ENCODE results near the gene GAREM2. TPM values are rescaled to one million over a fixed set of nuclear protein-coding genes. Genes with fewer than 3 reads are reported as not detected.

Gene GAREM2
- total RNA-seq, 2 experiments from 2014 or later, result 2.9 to 3.5 TPM

- ChIA-PET POLR2A (no interaction called here), CTCF (interaction anchor here (1.1 to 1.3 kb wide), 3 partner anchors 12 to 116 kb away, joined by 3 to 5 read pairs (median 5); partner anchors contain the start of gene ADGRF3)
- peaks cover 63% of the 10 kb centered on the region for H3K36me3 Mint-ChIP-seq (ENCODE audit: low read depth)
- H3K27me3 Mint-ChIP-seq, result no peaks in the 10 kb centered on the region
- no peak overlapping the region for H3K4me3 Mint-ChIP-seq
- no peak for DNase-seq
- no peaks in the 10 kb centered on the region for H3K4me1 Mint-ChIP-seq
- no peak overlapping the region for H3K27ac Mint-ChIP-seq
- peaks cover 4% of the 10 kb centered on the region for H3K9me3 Mint-ChIP-seq
These were observed 57.9 kb downstream of the GAREM2 start for GRCh38 chr2:26230806-26231205.

GRCh38 chr2:26235089-26235488, 62.2 kb downstream of the GAREM2 start:
- Mint-ChIP-seq H3K36me3 (ENCODE audit: low read depth) (peaks cover 32% of the 10 kb centered on the region), H3K4me3 (no peak overlapping the region), H3K27ac (no peak overlapping the region), H3K27me3 (no peaks in the 10 kb centered on the region), H3K9me3 (no peaks in the 10 kb centered on the region), H3K4me1 (peaks cover 3% of the 10 kb centered on the region)
- no peak for DNase-seq
- CTCF ChIA-PET, result interaction anchor here (0.5 to 1.5 kb wide), 4 partner anchors 9 to 34 kb away, joined by 3 to 4 read pairs (median 4); partner anchors contain the start of genes HADHA and HADHB
- POLR2A ChIA-PET, result no interaction called here

- Mint-ChIP-seq H3K27me3 (no peaks in the 10 kb centered on the region), H3K4me1 (peaks cover 26% of the 10 kb centered on the region), H3K36me3 (ENCODE audit: low read depth) (peaks cover 21% of the 10 kb centered on the region), H3K9me3 (no peaks in the 10 kb centered on the region), H3K27ac (no peak overlapping the region), H3K4me3 (no peak overlapping the region)
- ChIA-PET CTCF (interaction anchor here (1.1 to 2.5 kb wide), 3 partner anchors 11 to 88 kb away, joined by 3 to 6 read pairs (median 4); no protein-coding TSS in a partner anchor), POLR2A (no interaction called here)
- no peak for DNase-seq
These were observed 65.0 kb downstream of the GAREM2 start for GRCh38 chr2:26237868-26238267.

GRCh38 chr2:26238311-26238958, 65.5 kb downstream of the GAREM2 start:
- Mint-ChIP-seq H3K4me1 (peaks cover 31% of the 10 kb centered on the region), H3K27ac (no peak overlapping the region), H3K27me3 (no peaks in the 10 kb centered on the region), H3K4me3 (no peak overlapping the region), H3K36me3 (ENCODE audit: low read depth) (peaks cover 20% of the 10 kb centered on the region), H3K9me3 (no peaks in the 10 kb centered on the region)
- CTCF ChIA-PET, result interaction anchor here (1.1 to 2.5 kb wide), 3 partner anchors 11 to 87 kb away, joined by 3 to 6 read pairs (median 4); no protein-coding TSS in a partner anchor
- POLR2A ChIA-PET, result no interaction called here
- no peak for DNase-seq

Other genes starting within 250 kb of the GAREM2 start
- 1 to 10 TPM; 7.0 to 7.5 TPM for gene KIF3C, start 190.6 kb upstream of the GAREM2 start, total RNA-seq
- gene RAB10, start 139.0 kb upstream of the GAREM2 start, total RNA-seq, result 100 to 1,000 TPM; 107 to 123 TPM
- 100 to 1,000 TPM; 117 to 124 TPM for gene HADHA, start 71.5 kb downstream of the GAREM2 start, total RNA-seq
- gene HADHB, start 71.9 kb downstream of the GAREM2 start, total RNA-seq, result 10 to 100 TPM; 65.2 to 72.7 TPM
- gene SELENOI, start 173.1 kb downstream of the GAREM2 start, total RNA-seq, result 10 to 100 TPM; 26.9 to 29.7 TPM
- gene ADGRF3, start 173.7 kb downstream of the GAREM2 start, total RNA-seq, result 1 to 10 TPM; 6.5 to 7.4 TPM
- gene DRC1, start 228.8 kb downstream of the GAREM2 start, total RNA-seq, result not detected

Measured in activated CD4-positive, alpha-beta T cell treated with anti-CD3 and anti-CD28 coated beads, Interleukin-2, amount 10 ng/mL, durations not matched to agents 7 days and 5 days (primary cell).